NT2/D1 (cell line): ENCODE data around the gene PIK3R1.

Experiments used
- SUZ12 ChIP-seq: IDR thresholded peaks from 2 replicates; pipeline ENCODE4 v1.6.1; 2011; ENCODE audit not compliant: insufficient read length, insufficient read depth; ENCODE audit errors: extremely low read depth
- YY1 ChIP-seq: IDR thresholded peaks from 2 replicates; pipeline ENCODE4 v1.6.1; 2011; ENCODE audit not compliant: insufficient read length, insufficient read depth

GRCh38 chr5:68265347-68265746 lies 49.8 kb downstream of the PIK3R1 start:
- no peak for TF ChIP-seq YY1
- TF ChIP-seq SUZ12, result no peak
